ENCODE results near the gene TAS1R2. TPM values are rescaled to one million over a fixed set of nuclear protein-coding genes. Genes with fewer than 3 reads are reported as not detected.

The TAS1R2 gene
- total and polyA plus RNA-seq, 2 of the 13 experiments (the other 11 are each of a cell fraction or from before 2014, with no cell fraction given): not detected

GRCh38 chr1:18902523-18903290 lies 43.2 kb upstream of the TAS1R2 start, which contains the start of gene ALDH4A1 (continued):
- TF ChIP-seq HOMEZ (CRISPR knock-in tag; IDR thresholded peaks at IDR 0.05; ENCODE audit: low read depth) (no peak), ELF3 (CRISPR knock-in tag; IDR thresholded peaks at IDR 0.05) (no peak), PRDM10 (CRISPR knock-in tag; IDR thresholded peaks at IDR 0.05; ENCODE audit: low read depth) (peak; percentile 99), DMAP1 (CRISPR knock-in tag; IDR thresholded peaks at IDR 0.05) (peak; percentile 44; the same call in 1 of the 2 replicates), LRRFIP1 (CRISPR knock-in tag; conservative IDR thresholded peaks at IDR 0.05) (no peak), ZBTB38 (CRISPR knock-in tag; IDR thresholded peaks at IDR 0.05) (peak; percentile 14; the same call in 1 of the 2 replicates), TERF1 (CRISPR knock-in tag; IDR thresholded peaks at IDR 0.05) (no peak), ZNF841 (CRISPR knock-in tag; IDR thresholded peaks at IDR 0.05; ENCODE audit: borderline replicate concordance) (no peak), REXO4 (CRISPR knock-in tag; IDR thresholded peaks at IDR 0.05; ENCODE audit: borderline replicate concordance) (no peak), ZNF607 (CRISPR knock-in tag; IDR thresholded peaks at IDR 0.05; ENCODE audit: borderline replicate concordance) (peak; percentile 21; the same call in 1 of the 2 replicates), HMG20A (CRISPR knock-in tag; IDR thresholded peaks at IDR 0.05; ENCODE audit: borderline replicate concordance) (no peak), HNF1A (IDR thresholded peaks at IDR 0.05; ENCODE audit: low read depth) (0 out of 2 replicates have a peak, but pooled peaks have one; percentile 9), HNF1A (CRISPR knock-in tag; IDR thresholded peaks at IDR 0.05; ENCODE audit: borderline replicate concordance) (0 out of 2 replicates have a peak, but pooled peaks have one; percentile 35), RNF2 (conservative IDR thresholded peaks at IDR 0.05; ENCODE audit: low read depth) (peak; percentile 76), REPIN1 (CRISPR knock-in tag; IDR thresholded peaks at IDR 0.05; ENCODE audit: borderline replicate concordance, low read depth) (0 out of 2 replicates have a peak, but pooled peaks have one; percentile 16)

Measured in HepG2 (cell line).